Breast epithelium (tissue), 4 donors: ENCODE results near the gene FASTKD3. TPM values are rescaled to one million over a fixed set of nuclear protein-coding genes. Genes with fewer than 3 reads are reported as not detected.

ENCODE experiments used
- DNase-seq, 2 donors: peaks; one replicate each; pipeline ENCODE4 v3.0.0-alpha.2; 2019; ENCODE audit warnings: low spot score in 2 of 2
- H3K27ac ChIP-seq, 2 donors: fragments of 200-600 bp; sonication (generic) in 1 of 2; one replicate each; pipeline ENCODE4 v1.5.1; 2016 to 2019; ENCODE audit warnings: mild to moderate bottlenecking in 1 of 2
- H3K27me3 ChIP-seq, 2 donors: fragments of 200-600 bp; sonication (generic) in 1 of 2; one replicate each; pipeline versions ENCODE4 v1.5.1 to v1.6.0; 2017 to 2019; ENCODE audit warnings: control low read depth in 1 of 2, mild to moderate bottlenecking in 1 of 2
- H3K36me3 ChIP-seq: fragments of 200-600 bp; one replicate; pipeline ENCODE4 v1.5.1; 2019
- H3K4me1 ChIP-seq, 2 donors: fragments of 200-600 bp; sonication (generic); one replicate each; pipeline ENCODE4 v1.5.1; 2016 to 2019; ENCODE audit warnings: control low read depth in 1 of 2
- H3K4me3 ChIP-seq, 3 donors: fragments of 200-600 bp; sonication (generic); 1 replicate in 2 of 3; 2 replicates in 1 of 3; pipeline ENCODE4 v1.5.1; 2016 to 2019; ENCODE audit warnings: mild to moderate bottlenecking in 3 of 3, moderate library complexity in 2 of 3
- H3K9me3 ChIP-seq, 2 donors: fragments of 200-600 bp; sonication (generic) in 1 of 2; one replicate each; pipeline ENCODE4 v1.5.1; 2016 to 2019; ENCODE audit warnings: control low read depth in 1 of 2
- CTCF ChIP-seq, 3 donors: fragments of 450-650 bp; IDR thresholded peaks; one replicate each; pipeline ENCODE4 v1.5.1; 2016 to 2017; ENCODE audit warnings: antibody characterized with exemption in 3 of 3, mild to moderate bottlenecking in 3 of 3, moderate library complexity in 3 of 3
- POLR2A ChIP-seq: fragments of 450-650 bp; IDR thresholded peaks from one replicate; pipeline ENCODE4 v1.6.1; 2016; ENCODE audit warnings: antibody characterized with exemption, mild to moderate bottlenecking, moderate library complexity
- POLR2AphosphoS5 ChIP-seq, 3 donors: sonication (generic); formaldehyde crosslinking; IDR thresholded peaks; one replicate each; pipeline ENCODE4 v1.6.1; 2017; ENCODE audit warnings: antibody characterized with exemption in 3 of 3
- intact Hi-C: fragments of 100-400 bp; cut with DNase I; formaldehyde crosslinking; loops from one replicate; pipeline ENCODE4 v1.15.1; 2023; ENCODE audit warnings: low total_unique reads
- total RNA-seq, 3 donors: library from RNA; depleted of rRNA; stranded (reverse); fragments of >200 nt; gene quantifications; one replicate each; pipeline ENCODE4 v1.1.0, GENCODE V29; 2016

Gene FASTKD3
- total RNA-seq, 3 donors from 2014 or later, result 5.1 to 13.4 (median 13.3) TPM

DNA sequence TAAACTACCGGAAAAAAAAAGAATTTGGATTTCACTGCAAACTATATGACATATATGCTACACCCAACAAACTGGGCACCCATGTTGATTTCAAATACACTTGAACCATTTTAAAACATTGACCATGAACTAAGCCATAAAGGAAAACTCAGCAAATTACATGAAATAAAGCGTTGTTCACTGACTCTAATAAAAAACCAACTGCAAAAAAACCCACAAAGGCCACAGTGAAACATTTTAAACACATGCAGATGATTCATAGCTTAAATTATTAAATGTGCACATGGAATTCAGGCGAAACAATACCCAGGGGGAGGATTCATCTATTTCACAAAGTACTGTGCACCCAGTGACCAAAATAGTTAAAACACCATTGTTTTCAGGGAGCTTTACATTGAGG lies 33.4 kb upstream of the FASTKD3 start:
- peaks cover 19% of the 10 kb centered on the region for H3K36me3 ChIP-seq
- TF ChIP-seq CTCF (IDR thresholded peaks at IDR 0.05), result no peak
- TF ChIP-seq POLR2A, result no peak
- TF ChIP-seq POLR2AphosphoS5 (IDR thresholded peaks at IDR 0.05), result no peak
- no peaks in the 10 kb centered on the region for H3K4me1 ChIP-seq
- intact Hi-C loops, result no loop called here
- no peak for DNase-seq
- H3K27me3 ChIP-seq, result no peaks in the 10 kb centered on the region
- H3K9me3 ChIP-seq, result peaks cover 0 to 3% of the 10 kb centered on the region in 2 donors
- H3K27ac ChIP-seq, result no peak overlapping the region
- H3K4me3 ChIP-seq, result no peak overlapping the region

DNA sequence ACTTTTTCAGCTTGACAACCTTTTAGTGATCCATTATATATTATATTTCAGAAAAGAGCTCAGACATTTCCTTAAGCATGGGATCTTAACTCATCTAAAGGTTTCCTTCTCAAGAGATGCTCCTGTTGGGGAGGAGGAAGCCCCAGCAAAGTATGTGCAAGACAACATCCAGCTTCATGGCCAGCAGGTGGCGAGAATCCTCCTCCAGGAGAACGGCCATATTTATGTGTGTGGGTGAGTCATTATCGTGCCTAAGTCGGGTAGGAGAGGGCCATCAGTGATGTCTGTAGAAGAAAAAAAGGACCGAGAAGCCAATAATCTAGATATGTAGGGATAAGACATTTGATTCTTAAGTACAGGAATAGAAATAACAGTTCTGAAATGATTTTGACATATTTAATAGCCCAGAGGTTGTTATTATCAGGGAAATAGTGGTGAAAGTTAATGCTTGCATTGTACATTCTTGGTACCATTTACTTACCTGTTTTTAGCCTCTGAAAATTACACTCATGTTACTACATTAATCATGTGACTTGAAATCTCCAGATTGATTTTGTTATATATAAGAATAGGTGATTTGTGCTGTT lies 28.3 kb upstream of the FASTKD3 start:
- Histone ChIP-seq H3K4me3 (no peak overlapping the region), H3K4me1 (no peaks in the 10 kb centered on the region), H3K27ac (no peak overlapping the region), H3K27me3 (no peaks in the 10 kb centered on the region), H3K9me3 (no peaks in the 10 kb centered on the region), H3K36me3 (peaks cover 15% of the 10 kb centered on the region)
- intact Hi-C loops, result no loop called here
- TF ChIP-seq POLR2AphosphoS5 (IDR thresholded peaks at IDR 0.05) (no peak), CTCF (IDR thresholded peaks at IDR 0.05) (no peak), POLR2A (no peak)
- DNase-seq, result no peak

GRCh38 chr5:7894860-7895259 lies 26.0 kb upstream of the FASTKD3 start:
- intact Hi-C loops, result no loop called here
- H3K36me3 ChIP-seq, result peaks cover 7% of the 10 kb centered on the region
- TF ChIP-seq POLR2A, result no peak
- no peak for TF ChIP-seq POLR2AphosphoS5 (IDR thresholded peaks at IDR 0.05)
- no peak for TF ChIP-seq CTCF (IDR thresholded peaks at IDR 0.05)
- no peak for DNase-seq
- no peaks in the 10 kb centered on the region for H3K9me3 ChIP-seq
- no peak overlapping the region for H3K4me3 ChIP-seq
- H3K4me1 ChIP-seq, result no peaks in the 10 kb centered on the region
- no peak overlapping the region for H3K27ac ChIP-seq
- H3K27me3 ChIP-seq, result no peaks in the 10 kb centered on the region

- Histone ChIP-seq H3K27me3 (no peaks in the 10 kb centered on the region), H3K36me3 (peaks cover 5% of the 10 kb centered on the region), H3K4me1 (no peaks in the 10 kb centered on the region), H3K4me3 (no peak overlapping the region), H3K9me3 (no peaks in the 10 kb centered on the region), H3K27ac (no peak overlapping the region)
- no peak for TF ChIP-seq CTCF (IDR thresholded peaks at IDR 0.05)
- no peak for TF ChIP-seq POLR2AphosphoS5 (IDR thresholded peaks at IDR 0.05)
- TF ChIP-seq POLR2A, result no peak
- no peak for DNase-seq
- intact Hi-C loops, result no loop called here
Measured at GRCh38 chr5:7894439-7894838, 25.6 kb upstream of the FASTKD3 start.

DNA sequence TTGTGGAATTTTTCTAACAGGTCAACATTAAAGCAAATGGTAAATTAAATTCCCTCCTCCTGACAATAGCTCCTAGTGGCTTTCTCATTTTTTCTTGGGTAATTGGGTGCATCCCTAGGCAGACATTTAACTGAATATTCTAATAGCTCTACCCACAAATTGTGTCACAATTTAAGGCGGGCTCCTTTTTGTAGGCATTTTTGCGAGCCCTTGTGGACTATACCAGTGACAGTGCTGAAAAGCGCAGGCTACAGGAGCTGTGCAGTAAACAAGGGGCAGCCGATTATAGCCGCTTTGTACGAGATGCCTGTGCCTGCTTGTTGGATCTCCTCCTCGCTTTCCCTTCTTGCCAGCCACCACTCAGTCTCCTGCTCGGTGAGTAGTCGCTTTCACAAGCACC lies 20.1 kb upstream of the FASTKD3 start:
- DNase-seq, result no peak
- H3K27me3 ChIP-seq, result no peaks in the 10 kb centered on the region
- no peak for TF ChIP-seq POLR2A
- no peak for TF ChIP-seq POLR2AphosphoS5 (IDR thresholded peaks at IDR 0.05)
- no peak for TF ChIP-seq CTCF (IDR thresholded peaks at IDR 0.05)
- H3K4me1 ChIP-seq, result no peaks in the 10 kb centered on the region
- H3K36me3 ChIP-seq, result peaks cover 16% of the 10 kb centered on the region
- H3K27ac ChIP-seq, result no peak overlapping the region
- intact Hi-C loops, result no loop called here
- H3K4me3 ChIP-seq, result no peak overlapping the region
- no peaks in the 10 kb centered on the region for H3K9me3 ChIP-seq
